ENCODE measurements around the gene VARS1. TPM values are rescaled to one million over a fixed set of nuclear protein-coding genes. Genes with fewer than 3 reads are reported as not detected.
A peak's percentile ranks its signal among the peaks of the same experiment; 100 is the strongest.

Gene VARS1
- total RNA-seq, 1 donor from 2014 or later = 162 TPM

GRCh38 chr6:31777667-31778050 lies 17.9 kb downstream of the VARS1 start:
- Mint-ChIP-seq H3K9me3 (no peaks in the 10 kb centered on the region), H3K27ac (ENCODE audit: unreplicated experiment) (no peak overlapping the region), H3K36me3 (ENCODE audit: low read depth) (no peaks in the 10 kb centered on the region), H3K4me1 (no peaks in the 10 kb centered on the region), H3K4me3 (no peak overlapping the region), H3K27me3 (ENCODE audit: low read depth) (no peaks in the 10 kb centered on the region)
- DNase-seq (ENCODE audit: low read depth, low spot score) = no peak
- no peak for TF ChIP-seq CTCF (conservative IDR thresholded peaks at IDR 0.05)

DNA sequence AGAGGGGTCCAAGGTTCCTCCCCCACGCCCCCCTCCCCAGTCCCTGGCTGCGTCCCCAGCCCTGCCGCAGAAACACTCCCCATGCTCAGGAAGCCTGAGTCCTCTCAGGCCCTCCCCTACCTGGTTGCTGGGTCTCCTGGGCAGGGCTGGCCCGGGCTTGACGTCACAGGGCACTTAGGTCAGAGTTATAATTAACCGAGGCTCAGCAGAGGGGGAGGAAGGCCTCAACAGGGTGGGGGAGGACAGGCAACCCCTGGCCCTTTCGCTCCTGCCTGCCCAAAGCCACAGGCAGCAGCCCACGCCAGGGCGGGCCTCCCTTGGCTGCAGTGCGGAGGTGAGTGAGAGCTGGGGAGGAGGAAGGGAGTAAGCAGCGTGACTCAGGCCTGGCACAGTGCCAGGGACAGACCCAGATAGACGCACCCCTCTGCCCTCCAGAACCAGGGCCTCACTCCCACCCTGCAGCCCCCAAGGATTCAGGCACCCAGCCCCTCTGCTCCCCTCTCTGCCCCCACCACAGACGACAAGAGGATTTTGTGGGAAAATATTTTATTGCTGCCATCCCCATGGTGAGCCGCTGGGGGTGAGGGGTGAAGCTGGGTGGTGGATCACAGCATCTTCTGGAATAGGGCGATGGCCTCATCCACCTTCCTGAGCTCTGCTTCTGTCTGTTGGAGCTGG lies 18.4 kb downstream of the VARS1 start, which contains the start of gene VWA7:
Gene VWA7, minus strand, starts transcription at position 340 of the 678 bp plus-strand sequence. CDS start 549 bp downstream, outside the sequence.
- H3K27me3 Mint-ChIP-seq (ENCODE audit: low read depth) = no peaks in the 10 kb centered on the region
- no peak for DNase-seq (ENCODE audit: low read depth, low spot score)
- no peaks in the 10 kb centered on the region for H3K36me3 Mint-ChIP-seq (ENCODE audit: low read depth)
- H3K4me3 Mint-ChIP-seq = no peak within 1 kb of the TSS
- TF ChIP-seq CTCF (conservative IDR thresholded peaks at IDR 0.05) = no peak
- no peak within 1 kb of the TSS for H3K27ac Mint-ChIP-seq (ENCODE audit: unreplicated experiment)
- H3K4me1 Mint-ChIP-seq = no peaks in the 10 kb centered on the region
- H3K9me3 Mint-ChIP-seq = no peaks in the 10 kb centered on the region

GRCh38 chr6:31776485-31776988 lies 19.0 kb downstream of the VARS1 start:
- Mint-ChIP-seq H3K27ac (ENCODE audit: unreplicated experiment) (no peak overlapping the region), H3K4me1 (no peaks in the 10 kb centered on the region), H3K36me3 (ENCODE audit: low read depth) (no peaks in the 10 kb centered on the region), H3K27me3 (ENCODE audit: low read depth) (no peaks in the 10 kb centered on the region), H3K9me3 (no peaks in the 10 kb centered on the region), H3K4me3 (no peak overlapping the region)
- TF ChIP-seq CTCF (conservative IDR thresholded peaks at IDR 0.05) = no peak
- DNase-seq (ENCODE audit: low read depth, low spot score) = no peak

DNA sequence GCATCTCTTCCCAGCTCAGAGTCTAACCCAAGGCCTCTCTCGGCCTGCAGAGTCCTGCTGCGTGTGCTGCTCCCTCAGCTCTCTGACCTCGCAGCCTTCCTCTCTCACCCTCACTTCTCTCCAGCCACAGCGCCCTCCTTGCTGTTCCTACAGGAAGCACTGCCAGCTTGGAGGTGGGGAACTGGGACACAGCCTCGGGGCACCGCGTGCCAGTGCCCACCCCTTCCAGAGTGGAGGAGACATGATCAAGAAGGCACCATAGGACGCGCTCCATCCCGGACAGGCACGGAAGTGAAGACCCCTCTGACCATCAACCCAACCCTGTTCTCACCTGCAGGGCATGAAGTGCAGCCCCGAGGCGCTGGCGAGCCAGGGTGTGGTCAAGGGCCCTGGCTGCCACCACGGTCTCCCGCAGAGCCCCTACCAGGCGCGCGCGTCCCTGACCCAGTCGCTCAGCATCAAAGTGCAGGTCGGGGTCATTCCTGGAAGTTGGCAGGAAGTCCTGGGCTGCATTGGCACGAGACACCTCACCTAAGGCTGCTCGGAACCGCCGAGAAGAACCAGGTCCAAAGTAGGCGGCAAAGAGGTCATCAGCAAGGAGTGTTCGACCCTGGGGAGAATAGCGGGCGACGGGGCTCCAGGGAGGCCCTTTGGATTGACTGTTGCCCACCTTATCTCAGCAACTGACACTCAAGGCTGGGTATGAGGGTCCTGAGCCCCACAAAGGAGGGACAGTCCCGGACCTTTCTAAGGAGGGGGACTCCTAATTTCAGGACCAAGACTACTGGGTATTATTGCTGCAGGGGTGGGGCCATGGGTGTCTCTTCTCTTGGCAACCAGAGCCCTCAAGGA lies 19.7 kb downstream of the VARS1 start:
- TF ChIP-seq CTCF (conservative IDR thresholded peaks at IDR 0.05) = no peak
- Mint-ChIP-seq H3K36me3 (ENCODE audit: low read depth) (no peaks in the 10 kb centered on the region), H3K27ac (ENCODE audit: unreplicated experiment) (peak overlapping the region; percentile 71), H3K4me1 (no peaks in the 10 kb centered on the region), H3K4me3 (no peak overlapping the region), H3K27me3 (ENCODE audit: low read depth) (no peaks in the 10 kb centered on the region), H3K9me3 (no peaks in the 10 kb centered on the region)
- no peak for DNase-seq (ENCODE audit: low read depth, low spot score)

DNA sequence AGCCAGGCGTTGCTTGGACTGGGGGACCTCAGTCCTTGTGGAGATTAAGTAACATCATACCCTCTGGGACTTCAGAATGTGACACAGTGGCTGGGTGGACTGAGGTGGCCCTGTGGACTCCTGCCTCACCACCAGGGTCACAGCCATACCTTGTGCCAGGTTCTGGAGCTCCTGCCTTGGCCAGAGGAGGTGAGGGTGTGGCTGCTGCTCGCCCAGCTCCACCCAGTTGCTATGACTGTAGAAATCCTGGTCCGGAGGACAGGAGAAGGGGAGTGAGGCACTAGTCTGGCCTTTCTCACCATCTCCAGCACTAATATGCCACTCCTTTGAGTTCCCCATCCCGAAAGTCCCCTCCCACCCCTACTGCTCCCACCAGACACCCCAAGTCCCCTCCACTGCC lies 20.4 kb downstream of the VARS1 start:
- Mint-ChIP-seq H3K4me1 (no peaks in the 10 kb centered on the region), H3K9me3 (no peaks in the 10 kb centered on the region), H3K27me3 (ENCODE audit: low read depth) (no peaks in the 10 kb centered on the region), H3K36me3 (ENCODE audit: low read depth) (no peaks in the 10 kb centered on the region), H3K4me3 (no peak overlapping the region), H3K27ac (ENCODE audit: unreplicated experiment) (peak overlapping the region; percentile 71)
- TF ChIP-seq CTCF (conservative IDR thresholded peaks at IDR 0.05) = no peak
- DNase-seq (ENCODE audit: low read depth, low spot score) = no peak

Data from neural crest cell (in vitro differentiated cells).